Endothelial cell of umbilical vein (primary cell): ENCODE results near the gene CABLES1. TPM values are rescaled to one million over a fixed set of nuclear protein-coding genes. Genes with fewer than 3 reads are reported as not detected.

Experiments used
- BruUV-seq: library from RNA; stranded (reverse); fragments of 400-500 nt; replicated peaks from 2 replicates; lab custom pipeline; 2021; lab: Mats Ljungman, UMichigan
- CTCF ChIA-PET: fragments of 300-600, 350-600 bp; sonication (Branson Sonifier 250); formaldehyde crosslinking; loops from one replicate; lab custom pipeline; 2021; ENCODE audit warnings: antibody characterized with exemption, inconsistent platforms; lab: Charles Lee
- POLR2A ChIA-PET: fragments of 300-600, 350-600 bp; sonication (Branson Sonifier 250); formaldehyde crosslinking; loops from one replicate; lab custom pipeline; 2021; ENCODE audit warnings: antibody characterized with exemption, inconsistent platforms; lab: Charles Lee
- DNase-seq: peaks from one replicate; pipeline ENCODE4 v3.0.0-alpha.2; 2011; ENCODE audit warnings: low read depth, low spot score
- FAIRE-seq: peaks from 2 replicates; lab custom pipeline; 2011; peaks lifted over from hg19 to GRCh38; lab: Jason Lieb, UNC
- H2AFZ ChIP-seq: 2 replicates; pipeline ENCODE4 v1.6.0; 2012; ENCODE audit warnings: low read depth, low read length, control low read depth, inconsistent platforms
- H3K27ac ChIP-seq: 2 replicates; pipeline ENCODE4 v1.5.1; 2011; ENCODE audit warnings: low read depth, mild to moderate bottlenecking, control low read depth, low read length, moderate library complexity; ENCODE audit not compliant: insufficient read depth
- H3K27me3 ChIP-seq, 2 experiments: 2 replicates each; pipeline versions ENCODE4 v1.6.0 to v1.6.1; 2011; ENCODE audit warnings: low read length in 2 of 2, mixed read lengths in 1 of 2; ENCODE audit not compliant: control insufficient read depth in 2 of 2, insufficient read depth in 2 of 2
- H3K36me3 ChIP-seq, 2 experiments: 2 replicates in 1 of 2; 3 replicates in 1 of 2; pipeline ENCODE4 v1.5.1; 2011; ENCODE audit warnings: low read length in 2 of 2, mild to moderate bottlenecking in 1 of 2, moderate library complexity in 1 of 2; ENCODE audit not compliant: control insufficient read depth in 2 of 2, insufficient read depth in 2 of 2; ENCODE audit errors: extremely low read depth in 1 of 2
- H3K4me1 ChIP-seq: 3 replicates; pipeline ENCODE4 v1.5.1; 2011; ENCODE audit warnings: mild to moderate bottlenecking, low read length; ENCODE audit not compliant: control insufficient read depth, insufficient read depth; ENCODE audit errors: extremely low read depth
- H3K4me2 ChIP-seq: 2 replicates; pipeline ENCODE4 v1.6.1; 2011; ENCODE audit warnings: low read length, control low read depth, mixed read lengths; ENCODE audit not compliant: insufficient read depth
- H3K4me3 ChIP-seq, 3 experiments: fragments of 200-600 bp in 1 of 3; sonication (generic), shearing (Covaris generic) in 1 of 3; replicated peaks in 1 of 3; 2 replicates each; pipeline ENCODE4 v1.5.1; 2011 to 2016; ENCODE audit warnings: control low read depth in 3 of 3, low read length in 3 of 3, mild to moderate bottlenecking in 2 of 3, inconsistent platforms in 1 of 3, low read depth in 1 of 3, moderate library complexity in 1 of 3; ENCODE audit not compliant: insufficient read depth in 1 of 3
- H3K79me2 ChIP-seq: 2 replicates; pipeline ENCODE4 v1.6.0; 2012; ENCODE audit warnings: low read length, inconsistent platforms; ENCODE audit not compliant: control insufficient read depth, insufficient read depth
- H3K9ac ChIP-seq: replicated peaks from 2 replicates; pipeline ENCODE3; 2011; ENCODE audit warnings: low read length, control low read depth; ENCODE audit not compliant: insufficient read depth; ENCODE audit errors: extremely low read depth
- H3K9me1 ChIP-seq: replicated peaks from 3 replicates; pipeline ENCODE4 v1.6.0; 2011; ENCODE audit warnings: mild to moderate bottlenecking, low read length; ENCODE audit not compliant: control insufficient read depth, insufficient read depth; ENCODE audit errors: extremely low read depth
- H3K9me3 ChIP-seq: replicated peaks from 2 replicates; pipeline ENCODE4 v1.5.1; 2012; ENCODE audit warnings: low read length, inconsistent platforms; ENCODE audit not compliant: control insufficient read depth, insufficient read depth
- H4K20me1 ChIP-seq: replicated peaks from 2 replicates; pipeline ENCODE3; 2011; ENCODE audit warnings: mild to moderate bottlenecking, low read length; ENCODE audit not compliant: control insufficient read depth, insufficient read depth; ENCODE audit errors: extremely low read depth
- EZH2 ChIP-seq: IDR thresholded peaks from 2 replicates; pipeline ENCODE4 v1.6.1; 2012; ENCODE audit warnings: borderline replicate concordance, low read depth, mild to moderate bottlenecking, moderate library complexity, low read length, inconsistent platforms; ENCODE audit not compliant: severe bottlenecking
- FOS ChIP-seq: IDR thresholded peaks from 2 replicates; pipeline ENCODE4 v1.6.1; 2011; ENCODE audit warnings: mild to moderate bottlenecking, low read length, moderate library complexity, borderline replicate concordance; ENCODE audit not compliant: insufficient read depth
- GATA2 ChIP-seq: IDR thresholded peaks from 2 replicates; pipeline ENCODE4 v1.7.0; 2011; ENCODE audit warnings: low read depth, mild to moderate bottlenecking, moderate library complexity, mixed read lengths, low read length; ENCODE audit not compliant: insufficient read length, insufficient read depth
- JUN ChIP-seq: IDR thresholded peaks from 2 replicates; pipeline ENCODE4 v1.6.1; 2011; ENCODE audit warnings: borderline replicate concordance, low read depth; ENCODE audit not compliant: insufficient read length, insufficient read depth
- MYC ChIP-seq: IDR thresholded peaks from one replicate; pipeline ENCODE4 v1.6.1; 2011; ENCODE audit warnings: mild to moderate bottlenecking, low read depth, low read length
- POLR2A ChIP-seq: IDR thresholded peaks from 2 replicates; pipeline ENCODE4 v1.6.1; 2012; ENCODE audit warnings: low read depth, mild to moderate bottlenecking, control low read depth, low read length
- POLR2AphosphoS5 ChIP-seq: IDR thresholded peaks from 2 replicates; pipeline ENCODE4 v1.6.1; 2012; ENCODE audit warnings: low read depth, mild to moderate bottlenecking, control low read depth, low read length, moderate library complexity; ENCODE audit not compliant: insufficient read depth
- dilution Hi-C: fragments of 300-500 bp; cut with MboI; formaldehyde crosslinking; loops from one replicate; pipeline ENCODE4 v1.15.0; 2019; ENCODE audit warnings: low sequenced_read_pairs; ENCODE audit not compliant: extremely low pct_ligation_motif_present
- intact Hi-C: fragments of 100-400 bp; cut with micrococcal nuclease; formaldehyde crosslinking; loops from one replicate; pipeline ENCODE4 v1.10.0; 2022
- polyA plus RNA-seq, 4 experiments: library from polyadenylated mRNA; depleted of rRNA in 3 of 4; stranded (reverse) in 3 of 4; unstranded in 1 of 4; fragments of >200 nt; gene quantifications; 2 replicates each; pipeline versions ENCODE4 v1.2.1 to v1.2.3, GENCODE V29; 2011 to 2012; ENCODE audit warnings: missing spikeins in 1 of 4
- total RNA-seq: library from RNA; stranded (reverse); gene quantifications from 2 replicates; pipeline ENCODE4 v1.2.3, GENCODE V29; 2021
- TF ChIP-seq, protein P1 (sequence below): IDR thresholded peaks from 2 replicates; pipeline ENCODE4 v1.6.1; 2011; ENCODE audit not compliant: insufficient read depth, insufficient read length
- TF ChIP-seq, protein P2 (sequence below), 2 donors: IDR thresholded peaks; 1 replicate in 1 of 2; 2 replicates in 1 of 2; pipeline ENCODE4 v1.5.1; 2011; ENCODE audit warnings: low read length in 2 of 2, mild to moderate bottlenecking in 2 of 2, moderate library complexity in 2 of 2, control low read depth in 1 of 2, inconsistent platforms in 1 of 2, low read depth in 1 of 2; ENCODE audit not compliant: insufficient read depth in 1 of 2; ENCODE audit errors: extremely low read depth in 1 of 2

CABLES1 gene
- total and polyA plus RNA-seq, 2 donors (not counting 3 experiments of a cell fraction or from before 2014, with no cell fraction given): 40.2 to 71.1 TPM

GRCh38 chr18:23235336-23235735 is 100.1 kb downstream of the CABLES1 start:
- no peaks in the 10 kb centered on the region for H4K20me1 ChIP-seq
- H3K9me1 ChIP-seq: no peaks in the 10 kb centered on the region
- DNase-seq (no peak), FAIRE-seq (no peak)
- ChIA-PET POLR2A (no interaction called here), CTCF (interaction anchor here (1.0 to 3.4 kb wide), 3 partner anchors 8 to 177 kb away, joined by 3 to 28 read pairs (median 17); no protein-coding TSS in a partner anchor)
- intact Hi-C loops: loop anchor here (10.0 kb wide), 1 partner anchor 201 kb away; no protein-coding TSS in a partner anchor
- H3K4me3 ChIP-seq: no peak overlapping the region
- no peak overlapping the region for H3K4me2 ChIP-seq
- peaks cover 9 to 30% of the 10 kb centered on the region in 2 experiments for H3K36me3 ChIP-seq
- no peak overlapping the region for H3K9ac ChIP-seq
- no peaks in the 10 kb centered on the region for H3K79me2 ChIP-seq
- dilution Hi-C loops: no loop called here
- H3K27me3 ChIP-seq: no peaks in the 10 kb centered on the region
- H3K27ac ChIP-seq: no peak overlapping the region
- no peaks in the 10 kb centered on the region for H3K9me3 ChIP-seq
- H3K4me1 ChIP-seq: peaks cover 38% of the 10 kb centered on the region
- TF ChIP-seq GATA2: no peak
- TF ChIP-seq JUN: no peak
- no peak for TF ChIP-seq POLR2AphosphoS5
- TF ChIP-seq, protein P1, sequence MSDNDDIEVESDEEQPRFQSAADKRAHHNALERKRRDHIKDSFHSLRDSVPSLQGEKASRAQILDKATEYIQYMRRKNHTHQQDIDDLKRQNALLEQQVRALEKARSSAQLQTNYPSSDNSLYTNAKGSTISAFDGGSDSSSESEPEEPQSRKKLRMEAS: no peak
- no peak for TF ChIP-seq EZH2
- no peak for TF ChIP-seq POLR2A
- TF ChIP-seq, protein P2, sequence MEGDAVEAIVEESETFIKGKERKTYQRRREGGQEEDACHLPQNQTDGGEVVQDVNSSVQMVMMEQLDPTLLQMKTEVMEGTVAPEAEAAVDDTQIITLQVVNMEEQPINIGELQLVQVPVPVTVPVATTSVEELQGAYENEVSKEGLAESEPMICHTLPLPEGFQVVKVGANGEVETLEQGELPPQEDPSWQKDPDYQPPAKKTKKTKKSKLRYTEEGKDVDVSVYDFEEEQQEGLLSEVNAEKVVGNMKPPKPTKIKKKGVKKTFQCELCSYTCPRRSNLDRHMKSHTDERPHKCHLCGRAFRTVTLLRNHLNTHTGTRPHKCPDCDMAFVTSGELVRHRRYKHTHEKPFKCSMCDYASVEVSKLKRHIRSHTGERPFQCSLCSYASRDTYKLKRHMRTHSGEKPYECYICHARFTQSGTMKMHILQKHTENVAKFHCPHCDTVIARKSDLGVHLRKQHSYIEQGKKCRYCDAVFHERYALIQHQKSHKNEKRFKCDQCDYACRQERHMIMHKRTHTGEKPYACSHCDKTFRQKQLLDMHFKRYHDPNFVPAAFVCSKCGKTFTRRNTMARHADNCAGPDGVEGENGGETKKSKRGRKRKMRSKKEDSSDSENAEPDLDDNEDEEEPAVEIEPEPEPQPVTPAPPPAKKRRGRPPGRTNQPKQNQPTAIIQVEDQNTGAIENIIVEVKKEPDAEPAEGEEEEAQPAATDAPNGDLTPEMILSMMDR (IDR thresholded peaks at IDR 0.05; ENCODE audit: extremely low read depth in 1 of 2, insufficient read depth in 1 of 2, low read depth in 1 of 2, low read length in 2 of 2): no peak
- no peak for TF ChIP-seq MYC
- no peak for TF ChIP-seq FOS
- no TSS peak for BruUV-seq
- H2AFZ ChIP-seq: no peak overlapping the region
